Measurements from ENCODE around the gene MIER2.
"Not testable (repeated sequence)": the region's sequence is repeated elsewhere in the genome, so short reads cannot be mapped to it uniquely, and the experiment has no call there.

Gene MIER2

DNA sequence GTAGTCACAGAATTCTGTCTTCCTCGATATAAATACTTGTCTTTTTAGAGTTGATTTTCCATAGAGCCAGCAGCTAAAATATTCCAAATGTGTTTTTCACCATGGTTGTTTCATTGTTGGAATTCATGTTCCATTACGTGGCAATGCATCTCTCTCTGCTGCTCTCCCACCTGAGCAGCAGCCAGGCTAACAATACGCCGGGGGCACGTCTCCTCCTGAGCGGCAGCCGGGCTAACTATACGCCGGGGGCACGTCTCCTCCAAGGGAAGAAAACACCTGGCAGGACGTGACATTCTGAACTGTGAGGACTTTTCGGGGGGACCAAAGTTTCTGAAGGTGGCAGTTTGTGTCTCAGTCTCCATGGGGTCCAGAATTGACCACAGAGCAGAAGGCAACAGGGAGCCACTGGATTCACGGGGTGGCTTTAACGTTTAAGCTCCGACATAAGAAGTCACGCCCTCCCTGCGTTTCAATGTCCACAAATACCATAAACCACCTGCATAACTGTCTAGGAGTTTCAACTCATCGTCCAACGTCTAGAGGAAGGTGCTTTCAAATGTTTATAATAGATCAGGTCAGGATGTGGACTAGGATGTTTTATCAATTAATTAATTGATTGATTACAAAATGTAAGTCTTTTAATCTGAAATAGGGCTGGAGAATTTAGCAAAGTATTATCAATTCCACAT is 68.5 kb downstream of the MIER2 start:
- TF ChIP-seq, protein P1, sequence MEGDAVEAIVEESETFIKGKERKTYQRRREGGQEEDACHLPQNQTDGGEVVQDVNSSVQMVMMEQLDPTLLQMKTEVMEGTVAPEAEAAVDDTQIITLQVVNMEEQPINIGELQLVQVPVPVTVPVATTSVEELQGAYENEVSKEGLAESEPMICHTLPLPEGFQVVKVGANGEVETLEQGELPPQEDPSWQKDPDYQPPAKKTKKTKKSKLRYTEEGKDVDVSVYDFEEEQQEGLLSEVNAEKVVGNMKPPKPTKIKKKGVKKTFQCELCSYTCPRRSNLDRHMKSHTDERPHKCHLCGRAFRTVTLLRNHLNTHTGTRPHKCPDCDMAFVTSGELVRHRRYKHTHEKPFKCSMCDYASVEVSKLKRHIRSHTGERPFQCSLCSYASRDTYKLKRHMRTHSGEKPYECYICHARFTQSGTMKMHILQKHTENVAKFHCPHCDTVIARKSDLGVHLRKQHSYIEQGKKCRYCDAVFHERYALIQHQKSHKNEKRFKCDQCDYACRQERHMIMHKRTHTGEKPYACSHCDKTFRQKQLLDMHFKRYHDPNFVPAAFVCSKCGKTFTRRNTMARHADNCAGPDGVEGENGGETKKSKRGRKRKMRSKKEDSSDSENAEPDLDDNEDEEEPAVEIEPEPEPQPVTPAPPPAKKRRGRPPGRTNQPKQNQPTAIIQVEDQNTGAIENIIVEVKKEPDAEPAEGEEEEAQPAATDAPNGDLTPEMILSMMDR (IDR thresholded peaks at IDR 0.05; ENCODE audit: low read depth, low read length): no peak
- no peak for DNase-seq (ENCODE audit: extremely low read depth, low read depth)

DNA sequence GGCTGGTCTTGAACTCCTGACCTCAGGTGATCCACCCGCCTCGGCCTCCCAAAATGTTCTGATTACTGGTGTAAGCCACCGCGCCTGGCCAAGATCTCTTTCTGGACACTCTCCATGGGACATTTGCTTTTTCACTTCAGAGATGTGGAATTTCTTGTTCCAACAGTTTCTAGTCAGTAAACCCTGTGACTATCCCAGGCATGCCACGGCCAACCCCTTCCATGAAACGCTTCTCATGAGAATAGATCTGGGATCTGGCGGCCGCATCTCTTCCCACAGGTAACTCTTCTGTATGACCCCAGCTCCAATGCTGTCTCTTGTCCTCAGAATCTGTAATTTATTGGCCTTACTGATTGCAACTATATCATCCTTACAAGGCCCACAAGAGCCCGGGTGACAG is 69.6 kb downstream of the MIER2 start:
- TF ChIP-seq, protein P1 (IDR thresholded peaks at IDR 0.05; ENCODE audit: low read depth, low read length): no peak
- no peak for DNase-seq (ENCODE audit: extremely low read depth, low read depth)

DNA sequence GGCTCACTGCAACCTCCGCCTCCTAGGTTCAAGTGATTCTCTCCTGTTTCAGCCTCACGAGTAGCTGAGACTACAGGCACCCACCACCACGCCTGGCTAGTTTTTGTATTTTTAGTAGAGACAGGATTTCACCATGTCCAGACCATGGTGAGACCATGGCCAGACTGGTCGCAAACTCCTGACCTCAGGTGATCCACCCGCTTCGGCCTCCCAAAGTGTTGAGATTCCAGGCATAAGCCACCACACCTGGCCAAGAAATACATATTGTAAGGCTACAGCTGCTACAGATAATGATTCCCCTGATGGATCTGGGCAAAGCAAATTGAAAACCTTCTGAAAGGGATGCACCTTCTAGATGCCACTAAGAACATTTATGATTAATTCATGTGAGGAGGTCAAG is 71.2 kb downstream of the MIER2 start:
- TF ChIP-seq, protein P1 (IDR thresholded peaks at IDR 0.05; ENCODE audit: low read depth, low read length): no peak
- no peak for DNase-seq (ENCODE audit: extremely low read depth, low read depth)

DNA sequence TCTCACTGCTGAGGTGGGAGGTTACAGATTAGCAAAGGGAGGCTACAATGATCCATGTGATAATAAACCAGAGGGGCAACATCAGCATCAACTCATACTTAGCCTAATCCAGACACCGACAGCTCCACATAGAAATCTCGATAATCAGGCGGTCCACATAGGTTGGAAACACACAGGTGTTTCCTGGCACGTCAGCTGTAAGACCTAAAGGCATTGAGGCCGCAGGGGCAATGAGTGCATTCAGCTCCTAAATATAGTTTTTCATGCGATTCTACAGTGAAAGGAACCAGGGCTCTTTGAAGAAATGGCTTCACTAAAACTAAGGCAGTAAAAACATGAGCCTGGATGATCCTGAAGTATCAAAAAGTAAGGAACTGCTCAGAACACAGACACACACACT is 72.7 kb downstream of the MIER2 start:
- TF ChIP-seq, protein P1 (IDR thresholded peaks at IDR 0.05; ENCODE audit: low read depth, low read length): no peak
- no peak for DNase-seq (ENCODE audit: extremely low read depth, low read depth)

DNA sequence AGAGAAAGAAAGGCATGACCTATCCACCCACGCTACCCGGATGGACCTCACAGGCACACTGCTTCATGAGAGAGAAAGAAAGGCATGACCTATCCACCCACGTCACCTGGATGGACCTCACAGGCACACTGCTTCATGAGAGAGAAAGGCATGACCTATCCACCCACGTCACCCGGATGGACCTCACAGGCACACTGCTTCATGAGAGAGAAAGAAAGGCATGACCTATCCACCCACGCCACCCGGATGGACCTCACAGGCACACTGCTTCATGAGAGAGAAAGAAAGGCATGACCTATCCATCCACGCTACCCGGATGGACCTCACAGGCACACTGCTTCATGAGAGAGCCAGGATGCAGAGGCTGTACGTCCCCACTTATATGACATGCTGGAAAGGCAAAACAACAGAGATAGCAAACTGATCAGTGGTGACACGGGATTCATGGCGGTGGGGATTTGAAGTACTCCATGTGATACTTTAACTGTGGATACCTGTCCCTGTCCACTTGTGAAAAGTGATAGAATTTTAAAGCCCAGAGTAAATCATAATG is 73.8 kb downstream of the MIER2 start:
- not testable (repeated sequence) for DNase-seq (ENCODE audit: extremely low read depth, low read depth)

DNA sequence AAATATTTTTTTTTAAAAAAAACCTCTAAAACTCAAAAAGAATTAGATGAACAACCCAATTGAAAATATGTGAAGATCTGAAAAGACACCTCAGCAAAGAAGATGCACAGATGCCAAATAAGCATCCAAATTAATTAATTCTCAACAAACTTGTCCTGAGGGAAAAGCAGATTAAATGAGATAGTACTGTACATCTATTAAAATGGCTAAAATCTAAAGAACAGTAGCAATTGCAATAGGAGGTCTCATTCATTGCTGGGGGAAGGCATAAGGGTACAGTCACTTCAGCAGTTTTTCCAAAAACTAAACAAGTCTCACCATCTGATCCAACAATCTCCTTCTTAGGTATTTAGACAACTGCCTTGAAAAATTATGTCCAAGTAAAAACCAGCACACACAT is 75.4 kb downstream of the MIER2 start:
- DNase-seq (ENCODE audit: extremely low read depth, low read depth): no peak
- TF ChIP-seq, protein P1 (IDR thresholded peaks at IDR 0.05; ENCODE audit: low read depth, low read length): no peak

DNA sequence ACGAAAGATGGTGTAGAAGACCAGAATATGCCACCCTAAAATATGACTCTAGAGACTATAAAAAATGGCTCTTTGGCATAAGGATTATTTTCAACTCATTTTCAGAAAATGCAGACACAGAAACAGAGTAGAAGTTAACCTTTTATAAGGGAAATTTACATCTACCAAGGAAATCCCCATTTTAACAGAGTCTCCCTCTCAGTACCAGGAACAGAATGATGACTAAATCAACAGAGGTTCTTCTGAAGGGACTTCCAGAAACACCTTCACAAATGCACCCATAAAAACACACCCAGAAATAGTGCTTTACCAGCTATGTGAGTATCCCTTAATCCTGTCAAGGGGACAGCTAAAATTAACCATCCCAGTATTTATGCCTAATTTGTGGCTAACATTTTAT is 82.5 kb downstream of the MIER2 start:
- DNase-seq (ENCODE audit: extremely low read depth, low read depth): no peak
- TF ChIP-seq, protein P1 (IDR thresholded peaks at IDR 0.05; ENCODE audit: low read depth, low read length): no peak

DNA sequence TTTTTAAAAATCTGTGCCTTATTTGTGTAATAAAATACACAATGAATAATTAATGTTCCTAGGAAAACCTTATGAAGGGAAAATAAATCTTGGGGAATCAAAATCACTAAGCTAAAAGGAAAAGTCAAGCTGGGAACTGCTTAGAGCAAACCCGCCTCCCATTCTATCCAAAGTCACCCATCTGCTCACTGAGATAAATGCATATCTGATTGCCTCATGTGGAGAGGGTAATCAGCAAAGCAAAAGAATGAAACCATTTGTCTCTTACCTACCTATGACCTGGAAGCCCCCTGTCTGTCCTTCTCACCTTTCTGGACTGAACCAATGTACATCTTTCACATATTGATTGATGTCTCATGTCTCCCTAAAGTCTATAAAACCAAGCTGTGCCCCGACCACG is 87.8 kb downstream of the MIER2 start:
- DNase-seq (ENCODE audit: extremely low read depth, low read depth): not testable (repeated sequence)

Data from AG09319 (cell line).